Glutamatergic neuron (in vitro differentiated cells): Measurements from ENCODE around the gene TRIO. TPM values are rescaled to one million over a fixed set of nuclear protein-coding genes. Genes with fewer than 3 reads are reported as not detected.

Source experiments
- DNase-seq: peaks from one replicate; pipeline ENCODE4 v3.0.0; 2022
- H3K27ac Mint-ChIP-seq: one replicate; pipeline ENCODE4 v1.8.0; 2020; ENCODE audit warnings: mild to moderate bottlenecking, mixed read lengths, inconsistent platforms; ENCODE audit not compliant: unreplicated experiment
- H3K27me3 Mint-ChIP-seq: one replicate; pipeline ENCODE4 v1.8.0; 2020; ENCODE audit warnings: mild to moderate bottlenecking, moderate library complexity, mixed read lengths, inconsistent platforms; ENCODE audit not compliant: unreplicated experiment
- H3K36me3 Mint-ChIP-seq: one replicate; pipeline ENCODE4 v1.8.0; 2020; ENCODE audit warnings: mild to moderate bottlenecking, mixed read lengths, inconsistent platforms; ENCODE audit not compliant: unreplicated experiment
- H3K4me1 Mint-ChIP-seq: one replicate; pipeline ENCODE4 v1.8.0; 2020; ENCODE audit warnings: mild to moderate bottlenecking, low read depth, mixed read lengths, inconsistent platforms; ENCODE audit not compliant: unreplicated experiment
- H3K4me3 Mint-ChIP-seq: one replicate; pipeline ENCODE4 v1.8.0; 2020; ENCODE audit warnings: mild to moderate bottlenecking, mixed read lengths, inconsistent platforms; ENCODE audit not compliant: unreplicated experiment
- H3K9me3 Mint-ChIP-seq: one replicate; pipeline ENCODE4 v1.8.0; 2020; ENCODE audit warnings: mild to moderate bottlenecking, moderate library complexity, mixed read lengths, inconsistent platforms; ENCODE audit not compliant: unreplicated experiment
- CTCF ChIP-seq: fragments of 200-600 bp; sonication (generic); IDR thresholded peaks from one replicate; pipeline ENCODE4 v1.5.0; 2021; ENCODE audit not compliant: partially characterized antibody, unreplicated experiment
- total RNA-seq: library from RNA; stranded (reverse); fragmentation: NEBNext Ultra II Directional; extraction: Animal tissue kit (Norgen Biotek cat#: 25700); gene quantifications from one replicate; pipeline ENCODE4 v1.2.1, GENCODE V29; 2021; ENCODE audit not compliant: unreplicated experiment

TRIO gene
- total RNA-seq, 1 donor from 2014 or later = 281 TPM

- peaks cover 6% of the 10 kb centered on the region for H3K27me3 Mint-ChIP-seq
- no peak overlapping the region for H3K4me3 Mint-ChIP-seq
- H3K4me1 Mint-ChIP-seq = peaks cover 60% of the 10 kb centered on the region
- TF ChIP-seq CTCF = no peak
- no peak overlapping the region for H3K27ac Mint-ChIP-seq
- no peak for DNase-seq
- no peaks in the 10 kb centered on the region for H3K36me3 Mint-ChIP-seq
- peaks cover 3% of the 10 kb centered on the region for H3K9me3 Mint-ChIP-seq
Observed at GRCh38 chr5:14186059-14186830, 43.1 kb downstream of the TRIO start.

GRCh38 chr5:14187157-14187556, 44.0 kb downstream of the TRIO start:
- Mint-ChIP-seq H3K27ac (no peak overlapping the region), H3K4me1 (peaks cover 51% of the 10 kb centered on the region), H3K9me3 (peaks cover 3% of the 10 kb centered on the region), H3K36me3 (no peaks in the 10 kb centered on the region), H3K27me3 (peaks cover 6% of the 10 kb centered on the region), H3K4me3 (no peak overlapping the region)
- no peak for DNase-seq
- TF ChIP-seq CTCF = no peak

- H3K4me3 Mint-ChIP-seq = no peak overlapping the region
- no peak for TF ChIP-seq CTCF
- H3K9me3 Mint-ChIP-seq = peaks cover 3% of the 10 kb centered on the region
- peaks cover 47% of the 10 kb centered on the region for H3K4me1 Mint-ChIP-seq
- H3K27ac Mint-ChIP-seq = no peak overlapping the region
- H3K27me3 Mint-ChIP-seq = peaks cover 6% of the 10 kb centered on the region
- no peak for DNase-seq
- no peaks in the 10 kb centered on the region for H3K36me3 Mint-ChIP-seq
Observed at GRCh38 chr5:14187660-14188059, 44.5 kb downstream of the TRIO start.

- no peaks in the 10 kb centered on the region for H3K36me3 Mint-ChIP-seq
- TF ChIP-seq CTCF = no peak
- peaks cover 37% of the 10 kb centered on the region for H3K4me1 Mint-ChIP-seq
- H3K4me3 Mint-ChIP-seq = no peak overlapping the region
- H3K9me3 Mint-ChIP-seq = peaks cover 3% of the 10 kb centered on the region
- DNase-seq = no peak
- H3K27me3 Mint-ChIP-seq = peaks cover 6% of the 10 kb centered on the region
- H3K27ac Mint-ChIP-seq = no peak overlapping the region
Observed at GRCh38 chr5:14188778-14189177, 45.6 kb downstream of the TRIO start.

- Mint-ChIP-seq H3K27me3 (peaks cover 6% of the 10 kb centered on the region), H3K36me3 (no peaks in the 10 kb centered on the region), H3K4me3 (no peak overlapping the region), H3K9me3 (peaks cover 3% of the 10 kb centered on the region), H3K4me1 (peaks cover 29% of the 10 kb centered on the region), H3K27ac (no peak overlapping the region)
- no peak for TF ChIP-seq CTCF
- no peak for DNase-seq
Observed at GRCh38 chr5:14189680-14190079, 46.5 kb downstream of the TRIO start.
